Spleen (tissue), 11 donors: ENCODE measurements around the gene ARL5C. TPM values are rescaled to one million over a fixed set of nuclear protein-coding genes. Genes with fewer than 3 reads are reported as not detected.
"Not testable (repeated sequence)": the region's sequence is repeated elsewhere in the genome, so short reads cannot be mapped to it uniquely, and the experiment has no call there.

Experiments used
- DNase-seq: peaks from one replicate; pipeline ENCODE4 v3.0.0-alpha.2; 2020
- H3K27ac ChIP-seq, 8 donors: fragments of 200-600 bp; sonication (generic) in 7 of 8; 1 replicate in 4 of 8; 2 replicates in 4 of 8; pipeline versions ENCODE4 v1.5.0 to v1.8.0; 2016 to 2021; ENCODE audit warnings: inconsistent platforms in 4 of 8, mild to moderate bottlenecking in 4 of 8, moderate library complexity in 1 of 8
- H3K27me3 ChIP-seq, 7 donors: fragments of 200-600 bp; sonication (generic) in 6 of 7; replicated peaks in 1 of 7; 1 replicate in 4 of 7; 2 replicates in 3 of 7; pipeline versions ENCODE4 v1.5.0 to v1.8.0; 2016 to 2021; ENCODE audit warnings: inconsistent platforms in 3 of 7, mild to moderate bottlenecking in 1 of 7
- H3K36me3 ChIP-seq, 6 donors: fragments of 200-600 bp; sonication (generic) in 5 of 6; 1 replicate in 4 of 6; 2 replicates in 2 of 6; pipeline versions ENCODE4 v1.5.0 to v1.8.0; 2016 to 2021; ENCODE audit warnings: inconsistent platforms in 2 of 6
- H3K4me1 ChIP-seq, 6 donors: fragments of 200-600 bp; sonication (generic) in 5 of 6; 1 replicate in 3 of 6; 2 replicates in 3 of 6; pipeline versions ENCODE4 v1.5.0 to v1.8.0; 2016 to 2021; ENCODE audit warnings: inconsistent platforms in 3 of 6
- H3K4me3 ChIP-seq, 8 donors: fragments of 200-600 bp; sonication (generic) in 7 of 8; 1 replicate in 4 of 8; 2 replicates in 4 of 8; pipeline versions ENCODE4 v1.5.0 to v1.8.0; 2016 to 2021; ENCODE audit warnings: inconsistent platforms in 4 of 8, mild to moderate bottlenecking in 4 of 8, moderate library complexity in 2 of 8
- H3K9me3 ChIP-seq, 8 donors: fragments of 200-600 bp; sonication (generic) in 7 of 8; 1 replicate in 4 of 8; 2 replicates in 4 of 8; pipeline versions ENCODE4 v1.5.0 to v1.8.0; 2016 to 2021; ENCODE audit warnings: inconsistent platforms in 4 of 8
- CTCF ChIP-seq, 11 experiments: fragments of 200-600 bp in 7 of 11; fragments of 450-650 bp in 4 of 11; sonication (generic) in 4 of 11; IDR thresholded peaks in 8 of 11; conservative IDR thresholded peaks in 3 of 11; 1 replicate in 7 of 11; 2 replicates in 4 of 11; pipeline versions ENCODE4 v1.4.0 to v1.8.0; 2016 to 2021; ENCODE audit warnings: antibody characterized with exemption in 11 of 11, inconsistent platforms in 4 of 11, mild to moderate bottlenecking in 1 of 11
- POLR2A ChIP-seq, 3 donors: fragments of 450-650 bp; IDR thresholded peaks; one replicate each; pipeline ENCODE4 v1.5.1; 2017; ENCODE audit warnings: antibody characterized with exemption in 3 of 3, mild to moderate bottlenecking in 1 of 3
- POLR2AphosphoS5 ChIP-seq, 3 donors: sonication (generic); formaldehyde crosslinking; IDR thresholded peaks; one replicate each; pipeline ENCODE4 v1.5.1; 2017; ENCODE audit warnings: antibody characterized with exemption in 3 of 3
- WGBS, 5 donors: extraction: QIAGEN DNeasy Blood & Tissue Kit in 3 of 5; methylation state at CpG; one replicate each; pipeline versions ENCODE4 v1.1.5 to v1.1.7; 2013 to 2018; 5-methylcytosine and 5-hydroxymethylcytosine counted together
- intact Hi-C: fragments of 100-400 bp; cut with DNase I; formaldehyde crosslinking; loops from one replicate; pipeline ENCODE4 v1.15.0; 2023; ENCODE audit warnings: low total_unique reads
- polyA plus RNA-seq, 3 donors: library from polyadenylated mRNA; stranded (reverse); fragments of 200-250 nt; gene quantifications; one replicate each; pipeline ENCODE4 v1.2.1, GENCODE V29; 2013
- total RNA-seq, 7 donors: library from RNA; depleted of rRNA in 3 of 7; stranded (reverse); fragments of >200 nt in 3 of 7; fragmentation: NEBNext Ultra II Directional in 4 of 7; extraction: Animal tissue kit (Norgen Biotek cat#: 25700) in 4 of 7; gene quantifications; one replicate each; pipeline versions ENCODE4 v1.1.0 to v1.2.1, GENCODE V29; 2016 to 2021
- donor health status: healthy with polysubstance abuse.
- donor health status: DM: no; HTN: no; CAD: no; lungs with moderate emphysema.
- donor health status: DM: no; HTN: no; CAD: no.
- donor health status: Bipolar disorder and iron deficiency.
- donor health status: healthy.
- donor health status: DM: no; HTN: no; CAD: no.
- donor health status: DM: yes; HTN: yes; CAD: no.

The ARL5C gene
- total and polyA plus RNA-seq, 10 donors: not detected

GRCh38 chr17:39169101-39169500 is 3.1 kb upstream of the ARL5C start:
- peaks cover 13 to 43% (median 35%) of the 10 kb centered on the region in 6 donors for H3K4me1 ChIP-seq
- no peak overlapping the region for H3K27ac ChIP-seq
- WGBS, 5 donors: 55 to 74% (median 68%) methylated on average over 14 of the region's 14 CpGs
- H3K36me3 ChIP-seq: no peaks in the 10 kb centered on the region
- no peak overlapping the region for H3K4me3 ChIP-seq
- H3K27me3 ChIP-seq: peaks cover 0 to 51% (median 15%) of the 10 kb centered on the region in 7 donors
- DNase-seq: no peak
- intact Hi-C loops: no loop called here
- TF ChIP-seq POLR2AphosphoS5 (IDR thresholded peaks at IDR 0.05): no peak
- no peak for TF ChIP-seq POLR2A (IDR thresholded peaks at IDR 0.05)
- TF ChIP-seq CTCF (IDR thresholded peaks at IDR 0.05 in 8 of 11, conservative IDR thresholded peaks at IDR 0.05 in 3 of 11): no peak
- peaks cover 0 to 4% (median 0%) of the 10 kb centered on the region in 8 donors for H3K9me3 ChIP-seq

- H3K27me3 ChIP-seq: peaks cover 0 to 45% (median 15%) of the 10 kb centered on the region in 7 donors
- H3K27ac ChIP-seq, H3K4me3 ChIP-seq, H3K36me3 ChIP-seq, intact Hi-C loops, H3K9me3 ChIP-seq, DNase-seq: not testable (repeated sequence)
- 92 to 97% (median 96%) methylated on average over 10 of the region's 10 CpGs for WGBS, 5 donors
- peaks cover 13 to 44% (median 37%) of the 10 kb centered on the region in 6 donors for H3K4me1 ChIP-seq
Observed at GRCh38 chr17:39168503-39168902, 2.5 kb upstream of the ARL5C start.

- Histone ChIP-seq H3K4me1 (peaks cover 13 to 44% (median 37%) of the 10 kb centered on the region in 6 donors), H3K27me3 (peaks cover 0 to 36% (median 15%) of the 10 kb centered on the region in 7 donors), H3K4me3 (no peak overlapping the region), H3K9me3 (peaks cover 0 to 4% (median 0%) of the 10 kb centered on the region in 8 donors), H3K36me3 (no peaks in the 10 kb centered on the region), H3K27ac (peak overlapping the region in 2 of 8 donors; percentile 26 to 32)
- no peak for DNase-seq
- WGBS, 5 donors: 2 to 16% (median 12%) methylated on average over 2 of the region's 2 CpGs
- TF ChIP-seq POLR2AphosphoS5 (IDR thresholded peaks at IDR 0.05) (peak in 1 of 3 donors; percentile 8), POLR2A (IDR thresholded peaks at IDR 0.05) (no peak)
- intact Hi-C loops: no loop called here
Observed at GRCh38 chr17:39167476-39167875, 1.5 kb upstream of the ARL5C start.

- Histone ChIP-seq H3K4me3 (no peak overlapping the region), H3K27me3 (peaks cover 0 to 36% (median 15%) of the 10 kb centered on the region in 7 donors), H3K36me3 (no peaks in the 10 kb centered on the region), H3K9me3 (peaks cover 0 to 4% (median 0%) of the 10 kb centered on the region in 8 donors), H3K4me1 (peaks cover 13 to 44% (median 37%) of the 10 kb centered on the region in 6 donors), H3K27ac (peak overlapping the region in 2 of 8 donors; percentile 3 to 17)
- TF ChIP-seq POLR2AphosphoS5 (IDR thresholded peaks at IDR 0.05) (no peak), POLR2A (IDR thresholded peaks at IDR 0.05) (no peak), CTCF (IDR thresholded peaks at IDR 0.05 in 8 of 11, conservative IDR thresholded peaks at IDR 0.05 in 3 of 11) (no peak)
- WGBS, 5 donors: 41 to 52% (median 46%) methylated on average over 7 of the region's 7 CpGs
- DNase-seq: no peak
- intact Hi-C loops: no loop called here
Observed at GRCh38 chr17:39166437-39167335, 725 bp upstream of the ARL5C start.
